ENCODE results near the gene CENPU. TPM values are rescaled to one million over a fixed set of nuclear protein-coding genes. Genes with fewer than 3 reads are reported as not detected.

CENPU gene
- total RNA-seq, 1 experiment from 2014 or later, result 124 TPM

DNA sequence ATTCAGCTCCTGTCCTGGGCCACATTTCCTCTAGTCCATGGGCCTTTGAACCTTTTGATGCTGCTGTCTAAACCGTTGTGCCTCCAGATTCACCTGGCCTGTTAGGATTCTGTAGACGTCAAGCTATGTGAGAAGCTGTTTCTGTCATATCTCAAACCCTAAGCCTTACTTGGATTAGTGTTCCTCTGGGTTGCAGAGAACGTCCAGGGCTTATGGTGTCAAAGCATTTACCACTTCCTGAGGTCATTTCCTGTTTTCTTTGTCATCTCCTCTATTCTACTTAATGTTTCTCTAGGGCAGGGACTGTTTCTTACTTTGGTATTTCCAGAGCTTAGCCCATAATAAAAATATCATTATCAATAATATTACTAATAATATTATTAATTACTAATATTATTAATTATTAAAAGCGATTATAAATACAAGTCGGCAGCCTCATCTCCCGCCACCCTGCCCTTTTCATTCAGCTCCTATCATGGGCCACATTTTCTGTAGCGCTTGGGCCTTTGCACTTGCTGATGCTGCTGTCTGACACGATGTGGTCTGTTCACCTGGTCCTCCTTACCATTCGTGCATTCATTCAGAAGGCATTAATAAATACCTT lies 65.3 kb downstream of the CENPU start:
- peaks cover 0 to 27% (median 23%) of the 10 kb centered on the region in 3 experiments; a peak in 4 of 7 replicates for H3K36me3 Mint-ChIP-seq (ENCODE audit: insufficient read depth in 1 of 3, low read depth in 3 of 3)
- Histone ChIP-seq H2BK15ac (ENCODE audit: low read depth, low read length) (no peak overlapping the region), H2BK20ac (ENCODE audit: low read depth, low read length, poor library complexity, severe bottlenecking) (no peak overlapping the region), H2BK12ac (ENCODE audit: insufficient read length, low read depth, low read length) (no peak overlapping the region), H2BK5ac (ENCODE audit: insufficient read length, low read length) (no peak overlapping the region), H3K79me1 (ENCODE audit: insufficient read depth, low read depth, low read length, poor library complexity, severe bottlenecking) (no peaks in the 10 kb centered on the region), H3K27me3 (ENCODE audit: insufficient read depth, low read length) (no peaks in the 10 kb centered on the region), H3K9me3 (ENCODE audit: control insufficient read depth, low read depth, low read length) (no peaks in the 10 kb centered on the region), H3K4ac (ENCODE audit: low read depth, low read length) (no peak overlapping the region), H2AFZ (ENCODE audit: low read length) (no peak overlapping the region), H4K8ac (replicated peaks; ENCODE audit: insufficient read length, low read depth, low read length) (no peak overlapping the region), H3K9ac (ENCODE audit: extremely low read depth, insufficient read length, low read length) (no peak overlapping the region), H3K56ac (ENCODE audit: insufficient read length, low read depth, low read length) (no peak overlapping the region), H3K14ac (ENCODE audit: insufficient read depth, low read length) (no peak overlapping the region), H4K5ac (ENCODE audit: insufficient read length, low read depth, low read length) (no peak overlapping the region), H3T11ph (ENCODE audit: low read length) (no peak overlapping the region), H3K4me2 (ENCODE audit: insufficient read depth, insufficient read length, low read length) (no peak overlapping the region), H3K4me1 (ENCODE audit: insufficient read depth, low read length) (no peaks in the 10 kb centered on the region), H4K91ac (ENCODE audit: insufficient read length, low read depth, low read length) (no peak overlapping the region), H3K79me2 (ENCODE audit: insufficient read depth, low read length) (no peaks in the 10 kb centered on the region), H2BK120ac (ENCODE audit: low read depth, low read length, poor library complexity, severe bottlenecking) (no peak overlapping the region), H3K23ac (ENCODE audit: insufficient read length, low read depth, low read length) (no peak overlapping the region), H3K23me2 (ENCODE audit: insufficient read length, low read depth, low read length, poor library complexity, severe bottlenecking) (no peaks in the 10 kb centered on the region), H2AK5ac (ENCODE audit: insufficient read length, low read length) (no peak overlapping the region), H4K20me1 (ENCODE audit: control insufficient read depth, insufficient read depth, insufficient read length) (no peaks in the 10 kb centered on the region), H3K18ac (ENCODE audit: insufficient read length, low read depth, low read length) (no peak overlapping the region), H3K27ac (ENCODE audit: insufficient read length, low read depth, low read length) (no peak overlapping the region)
- no peak for DNase-seq
- no peak overlapping the region for H3K4me3 Mint-ChIP-seq
- peak overlapping the region in 1 of 3 experiments; percentile 12; a peak in 3 of 7 replicates for H3K27ac Mint-ChIP-seq
- peaks cover 2% of the 10 kb centered on the region in 2 experiments for H3K4me1 Mint-ChIP-seq
- WGBS (ENCODE audit: extremely low coverage, insufficient read length, low lambda C conversion rate), result no CpG with 5 or more reads among the region's 9 CpGs
- no peak for TF ChIP-seq CTCF (conservative IDR thresholded peaks at IDR 0.05)
- H3K27me3 Mint-ChIP-seq (ENCODE audit: low read depth), result no peaks in the 10 kb centered on the region
- no peaks in the 10 kb centered on the region for H3K9me3 Mint-ChIP-seq

Measured in H9 (cell line).